Stimulated activated CD8-positive, alpha-beta memory T cell treated with anti-CD3 and anti-CD28 coated beads, Interleukin-15, amount 100 ng/mL, for 48 hours (primary cell): ENCODE data around the gene PGAM4.
"Not testable (repeated sequence)": the region's sequence is repeated elsewhere in the genome, so short reads cannot be mapped to it uniquely, and the experiment has no call there.

ENCODE experiments used
- DNase-seq, 2 donors: peaks; one replicate each; pipeline ENCODE4 v3.0.0-alpha.2; 2020; ENCODE audit warnings: low read depth in 2 of 2

The PGAM4 gene

DNA sequence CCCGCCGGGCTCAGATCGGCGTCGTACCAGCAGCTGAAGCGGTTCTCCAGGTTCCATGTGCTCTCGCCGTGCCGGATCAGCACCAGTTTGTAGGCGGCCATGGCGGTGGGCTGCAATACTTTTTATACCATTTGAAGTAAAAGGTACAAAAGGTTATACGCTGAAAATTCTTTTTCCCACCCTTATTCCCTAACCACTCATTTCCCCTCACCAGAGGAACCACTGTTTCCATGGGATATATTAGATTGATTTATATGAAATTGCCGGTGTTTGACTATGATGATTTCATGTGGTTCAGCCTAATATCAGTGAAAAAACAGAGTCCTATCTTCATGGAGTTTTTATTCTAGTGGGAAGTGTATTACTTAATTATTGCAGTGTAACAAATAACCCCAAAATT is at the start of gene PGAM4:
Gene PGAM4 (minus strand): TSS at position 101 of the 400 bp plus-strand sequence. CDS start 0 bp downstream, at position 101.
- DNase-seq = no peak

- no peak for DNase-seq
Measured at GRCh38 chrX:78011846-78012245, 42.4 kb upstream of the PGAM4 start.

DNA sequence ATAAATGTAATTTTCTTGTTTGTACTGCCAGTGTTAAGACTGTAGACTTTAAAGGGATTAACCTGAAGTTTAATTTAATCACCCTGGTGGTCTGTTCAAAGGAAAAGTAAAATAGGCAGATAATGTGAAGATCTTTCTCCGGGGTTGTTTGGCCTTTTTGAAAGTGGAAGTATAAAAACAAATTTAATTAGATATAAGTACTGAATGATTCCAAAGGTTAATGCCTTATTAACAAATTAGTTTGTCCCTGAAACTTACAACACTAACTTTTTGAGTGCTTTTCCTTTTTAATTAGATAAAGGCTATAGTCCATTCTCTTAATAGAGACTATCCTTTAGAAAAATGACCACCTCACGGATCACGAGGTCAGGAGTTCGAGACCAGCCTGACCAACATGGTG is 10.4 kb upstream of the PGAM4 start:
- DNase-seq = no peak

DNA sequence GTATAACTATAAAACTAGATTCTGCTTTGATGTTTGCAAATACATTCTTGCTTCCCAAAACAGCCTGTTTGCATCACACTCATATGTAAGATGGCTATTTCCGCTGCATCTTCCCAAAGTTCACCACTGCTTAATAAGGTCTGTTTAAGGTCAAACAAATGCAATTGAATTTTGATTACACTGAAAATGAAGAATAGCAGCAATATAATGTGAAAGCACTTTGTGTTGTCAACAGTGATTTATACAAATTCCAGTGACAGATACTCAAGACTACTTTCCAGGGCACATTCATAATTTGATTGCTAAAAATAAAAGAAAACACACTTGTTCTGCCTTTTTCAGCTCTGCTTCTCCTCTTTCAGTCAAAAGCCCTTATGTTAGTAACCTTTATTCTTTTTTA is 8.1 kb upstream of the PGAM4 start:
- DNase-seq = no peak

GRCh38 chrX:77977095-77977494 is 7.7 kb upstream of the PGAM4 start:
- DNase-seq = no peak

- DNase-seq = no peak
Measured at GRCh38 chrX:77975755-77976154, 6.3 kb upstream of the PGAM4 start.

- DNase-seq = no peak
Measured at GRCh38 chrX:77967631-77968030, 1.8 kb downstream of the PGAM4 start.

DNA sequence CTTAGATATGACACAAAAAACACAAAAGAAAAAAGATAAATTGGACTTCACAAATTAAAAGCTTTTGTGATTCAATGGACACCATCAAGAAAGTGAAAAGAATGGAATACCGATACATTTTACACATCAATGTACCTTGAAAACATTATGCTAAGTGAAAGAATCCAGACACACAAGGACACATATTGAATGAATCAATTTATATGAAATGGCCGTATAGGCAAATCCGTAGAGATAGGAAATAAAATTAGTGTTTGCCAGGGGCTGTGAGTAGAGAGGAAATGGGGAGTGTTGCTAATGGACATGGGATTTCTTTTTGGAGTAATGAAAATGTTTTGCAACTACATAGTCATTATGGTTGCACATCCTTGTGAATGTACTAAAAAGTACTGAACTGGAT is 3.1 kb downstream of the PGAM4 start:
- DNase-seq = no peak

DNA sequence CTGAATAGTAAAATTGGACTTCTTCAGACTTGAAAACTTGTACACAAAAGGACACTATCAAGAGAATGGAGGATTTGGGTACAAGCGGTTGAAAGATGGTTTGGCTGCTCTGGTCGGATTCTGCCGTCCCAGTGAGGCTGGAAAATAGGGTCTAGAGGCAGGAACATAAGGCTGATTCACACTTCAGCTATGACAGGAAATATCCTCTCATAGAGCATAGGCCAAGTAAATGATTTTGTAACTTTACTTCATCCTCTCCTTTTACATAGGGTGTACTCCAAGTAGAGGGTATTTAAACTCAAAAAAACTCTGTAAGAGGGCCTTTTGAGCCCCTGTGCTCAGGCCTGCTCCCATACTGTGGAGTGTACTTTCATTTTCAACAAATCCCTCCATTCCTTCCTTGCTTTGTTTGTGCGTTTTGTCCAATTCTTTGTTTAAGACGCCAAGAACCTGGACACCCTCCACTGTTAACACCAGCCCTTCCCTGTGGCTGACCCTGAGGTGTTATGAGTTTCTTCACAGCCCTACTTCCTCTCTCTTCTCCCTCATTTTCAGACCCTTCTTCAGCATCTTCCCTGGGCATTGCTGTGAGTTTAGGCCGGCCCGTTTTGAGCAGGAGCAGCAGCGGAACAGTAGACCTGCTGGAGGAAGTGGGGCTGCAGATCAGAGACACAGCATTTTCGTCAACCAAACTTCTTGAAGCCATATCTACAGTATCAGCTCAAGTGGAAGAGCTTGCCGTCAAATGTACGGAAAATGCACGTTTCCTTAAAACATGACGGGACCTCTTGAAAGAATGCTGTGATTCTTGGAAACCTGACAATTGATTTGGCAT is 7.2 kb downstream of the PGAM4 start:
- no peak for DNase-seq

GRCh38 chrX:77961063-77961462 is 8.4 kb downstream of the PGAM4 start:
- no peak for DNase-seq

GRCh38 chrX:77960567-77960966 is 8.9 kb downstream of the PGAM4 start:
- no peak for DNase-seq

DNA sequence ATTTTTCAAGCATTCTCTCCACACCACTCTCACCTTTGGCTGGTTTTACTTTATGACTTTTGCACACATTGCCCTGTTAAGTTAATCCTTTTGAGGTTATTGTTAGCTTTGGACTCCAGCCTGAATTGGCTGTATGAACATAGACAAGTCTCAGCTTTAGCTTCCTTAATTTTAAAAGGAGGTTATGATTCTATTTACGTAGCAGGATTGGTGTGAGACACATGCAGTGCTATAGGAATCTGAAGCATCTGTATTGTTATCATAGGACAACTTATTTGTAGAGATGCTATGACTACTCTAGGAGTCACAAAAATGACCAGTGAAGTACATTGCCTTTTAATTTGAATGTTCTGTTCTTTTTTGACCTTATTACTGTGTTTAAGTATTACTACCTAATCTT is 15.7 kb downstream of the PGAM4 start:
- no peak for DNase-seq

DNA sequence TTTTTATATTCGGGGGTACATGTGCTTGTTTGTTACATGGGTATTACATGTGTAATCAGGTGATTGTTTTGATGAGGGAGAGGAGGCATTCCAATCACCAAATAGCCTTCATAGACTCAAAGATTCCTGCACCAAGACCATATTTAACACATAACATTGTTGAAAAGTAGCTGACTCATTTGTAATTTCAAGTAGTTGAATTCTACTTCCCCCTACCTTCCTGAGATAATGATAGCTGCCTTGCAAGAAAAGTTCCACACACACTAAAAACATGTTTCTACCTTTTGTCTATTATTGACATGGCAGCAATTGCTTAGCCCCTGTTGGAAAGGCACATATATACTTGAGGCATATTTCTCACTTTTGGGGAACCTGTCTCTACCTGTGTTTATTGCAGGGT is 16.1 kb downstream of the PGAM4 start:
- no peak for DNase-seq

- no peak for DNase-seq
Measured at GRCh38 chrX:77952173-77952572, 17.3 kb downstream of the PGAM4 start.

GRCh38 chrX:77949840-77950239 is 19.6 kb downstream of the PGAM4 start:
- no peak for DNase-seq

DNA sequence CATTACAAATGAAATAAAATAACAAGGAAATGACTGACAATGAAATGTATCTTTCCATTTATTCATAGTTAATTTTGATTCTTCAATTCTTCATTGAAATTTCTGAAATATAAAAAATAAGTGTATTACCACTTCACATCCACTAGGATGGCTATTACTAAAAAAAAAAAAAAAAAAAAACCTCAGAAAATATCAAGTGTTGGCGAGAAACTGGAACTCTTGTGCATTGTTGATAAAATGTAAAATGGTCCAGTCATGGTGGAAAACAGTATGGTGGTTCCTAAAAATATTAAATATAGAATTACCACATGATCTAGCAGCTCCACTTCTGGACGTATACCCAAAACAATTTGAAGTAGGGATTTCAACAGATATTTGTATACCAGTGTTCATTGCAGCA is 22.9 kb downstream of the PGAM4 start:
- no peak for DNase-seq

DNA sequence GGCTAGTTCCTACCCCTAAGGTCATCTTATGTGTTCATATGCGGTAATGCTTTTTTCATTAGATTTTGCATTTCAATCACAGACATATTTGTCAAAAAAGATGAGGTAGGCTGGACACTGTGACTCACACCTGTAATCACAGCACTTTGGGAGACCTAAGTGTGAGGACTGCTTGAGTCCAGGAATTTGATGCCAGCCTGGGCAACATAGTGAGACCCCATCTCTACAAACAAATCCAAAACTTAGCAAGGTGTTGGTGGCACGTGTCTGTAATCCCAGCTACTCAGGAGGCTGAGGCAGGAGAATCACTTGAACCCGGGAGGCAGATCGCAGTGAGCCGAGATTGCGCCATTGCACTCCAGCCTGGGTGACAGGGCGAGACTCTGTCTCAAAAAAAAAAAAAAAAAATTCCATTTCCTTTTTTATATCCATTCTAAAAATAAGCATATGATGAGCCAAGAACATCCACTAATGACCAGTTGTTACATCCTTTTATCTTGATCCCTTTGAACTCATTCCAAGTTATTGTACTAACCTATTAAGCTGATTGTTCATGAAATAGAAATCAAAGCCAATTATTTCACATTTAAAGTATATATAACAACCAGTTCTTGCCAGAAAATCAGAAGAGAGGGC is 23.4 kb downstream of the PGAM4 start:
- DNase-seq = no peak

- DNase-seq = not testable (repeated sequence)
Measured at GRCh38 chrX:77945031-77945430, 24.4 kb downstream of the PGAM4 start.

DNA sequence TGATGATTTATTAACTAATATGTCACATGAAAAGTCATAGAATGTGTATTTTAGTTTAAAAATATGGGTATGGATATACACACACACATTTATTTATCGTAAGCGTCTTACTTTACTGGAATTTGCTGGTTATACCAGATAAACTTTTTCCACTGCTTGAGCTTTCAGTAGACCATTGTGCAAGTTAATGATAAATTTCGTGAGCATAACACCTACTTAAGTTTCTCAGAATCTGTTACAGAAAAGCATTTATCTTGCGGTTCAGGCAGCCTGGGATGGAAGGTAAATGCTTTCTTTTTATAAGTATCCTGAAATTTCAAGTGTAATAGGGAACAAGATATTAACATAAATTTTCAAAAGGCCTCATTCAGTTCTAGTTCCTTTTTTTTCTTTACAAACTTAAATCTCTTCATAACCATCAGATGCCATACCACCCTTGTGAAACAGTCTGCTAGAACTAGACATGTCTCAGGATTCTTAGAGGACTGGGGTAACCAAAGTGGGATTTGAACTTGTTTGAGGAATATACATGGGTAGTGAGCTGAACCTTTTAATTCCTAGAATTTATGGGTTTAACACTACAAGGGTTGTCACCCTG is 31.3 kb downstream of the PGAM4 start:
- DNase-seq = no peak

- DNase-seq = no peak
Measured at GRCh38 chrX:77937291-77937690, 32.1 kb downstream of the PGAM4 start.

DNA sequence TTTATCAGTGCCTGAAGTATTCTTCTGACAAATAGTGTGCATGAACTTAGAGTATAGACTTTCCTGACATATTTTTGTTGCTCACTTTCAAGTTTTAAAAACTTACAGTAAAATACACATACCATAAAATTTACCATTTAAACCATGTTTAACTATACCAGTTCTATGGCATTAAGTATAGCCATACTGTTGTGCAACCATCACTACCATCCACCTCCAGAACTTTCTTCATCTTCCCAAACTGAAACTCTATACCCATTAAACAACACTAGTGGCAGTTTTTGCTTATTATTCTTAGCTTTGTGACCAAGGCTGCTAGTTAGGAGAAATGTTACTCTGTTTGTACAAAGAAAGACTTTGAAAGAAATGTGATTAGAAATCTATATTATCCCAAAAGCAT is 33.1 kb downstream of the PGAM4 start:
- no peak for DNase-seq

DNA sequence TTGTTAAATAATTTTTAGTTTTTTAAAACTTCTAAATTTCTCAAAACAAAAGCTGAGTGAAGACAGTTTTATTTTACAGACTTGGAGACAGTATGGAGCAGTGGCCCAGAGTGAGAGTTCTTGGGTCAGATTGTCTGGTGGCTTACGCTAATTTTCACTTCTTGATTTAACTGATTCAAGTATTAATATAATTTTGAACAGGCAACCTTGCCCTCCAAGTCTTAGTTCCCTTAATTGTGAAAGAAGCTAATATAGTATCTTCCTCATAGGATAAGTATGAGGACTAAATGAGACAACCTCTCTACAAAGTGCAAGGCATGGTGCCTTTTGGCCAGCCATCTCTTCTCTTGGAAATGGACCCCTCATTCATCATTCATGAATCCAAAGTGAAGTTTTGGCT is 33.6 kb downstream of the PGAM4 start:
- no peak for DNase-seq

DNA sequence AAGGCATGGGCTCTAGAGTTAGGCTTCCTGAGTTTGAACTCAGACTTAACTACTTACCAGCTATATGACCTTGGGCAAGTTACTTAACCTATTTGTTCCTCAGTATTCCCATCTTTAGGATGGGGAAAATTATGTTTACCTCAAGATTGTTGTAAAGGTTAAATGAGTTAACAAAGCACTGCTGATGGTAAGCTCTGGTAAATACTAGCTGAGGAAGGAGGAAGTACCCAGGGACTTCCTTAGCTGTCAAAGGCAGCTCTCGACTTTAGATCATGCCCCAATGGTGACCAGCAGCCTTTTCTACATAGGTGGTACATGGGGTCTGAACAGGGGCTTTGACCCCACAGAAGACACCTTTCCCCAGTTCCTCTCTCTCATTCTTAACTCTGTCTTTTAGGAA is 38.9 kb downstream of the PGAM4 start:
- DNase-seq = no peak
